Measurements from ENCODE around the gene BICD1.

DNA sequence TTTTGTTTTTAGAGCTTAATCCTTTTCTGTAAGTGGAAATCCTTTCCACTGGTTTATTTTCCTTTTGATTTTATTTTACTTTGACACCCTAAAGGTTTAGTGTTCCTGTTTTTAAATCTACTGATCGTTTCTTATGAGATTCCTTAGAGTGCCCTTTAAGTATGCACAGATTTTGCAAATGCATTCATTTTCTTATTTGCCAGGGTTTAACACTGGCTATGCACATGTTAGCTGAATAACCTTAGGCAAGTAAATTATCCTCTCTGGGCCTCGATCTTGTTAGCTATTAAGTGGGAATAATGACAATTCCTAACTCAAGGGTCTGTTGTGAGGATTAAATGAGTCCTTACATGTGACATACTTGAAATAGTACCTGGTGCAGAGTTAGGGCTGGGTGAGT, 136.0 kb downstream of the BICD1 start:
- TF ChIP-seq, protein P1, sequence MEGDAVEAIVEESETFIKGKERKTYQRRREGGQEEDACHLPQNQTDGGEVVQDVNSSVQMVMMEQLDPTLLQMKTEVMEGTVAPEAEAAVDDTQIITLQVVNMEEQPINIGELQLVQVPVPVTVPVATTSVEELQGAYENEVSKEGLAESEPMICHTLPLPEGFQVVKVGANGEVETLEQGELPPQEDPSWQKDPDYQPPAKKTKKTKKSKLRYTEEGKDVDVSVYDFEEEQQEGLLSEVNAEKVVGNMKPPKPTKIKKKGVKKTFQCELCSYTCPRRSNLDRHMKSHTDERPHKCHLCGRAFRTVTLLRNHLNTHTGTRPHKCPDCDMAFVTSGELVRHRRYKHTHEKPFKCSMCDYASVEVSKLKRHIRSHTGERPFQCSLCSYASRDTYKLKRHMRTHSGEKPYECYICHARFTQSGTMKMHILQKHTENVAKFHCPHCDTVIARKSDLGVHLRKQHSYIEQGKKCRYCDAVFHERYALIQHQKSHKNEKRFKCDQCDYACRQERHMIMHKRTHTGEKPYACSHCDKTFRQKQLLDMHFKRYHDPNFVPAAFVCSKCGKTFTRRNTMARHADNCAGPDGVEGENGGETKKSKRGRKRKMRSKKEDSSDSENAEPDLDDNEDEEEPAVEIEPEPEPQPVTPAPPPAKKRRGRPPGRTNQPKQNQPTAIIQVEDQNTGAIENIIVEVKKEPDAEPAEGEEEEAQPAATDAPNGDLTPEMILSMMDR (conservative IDR thresholded peaks at IDR 0.05 in 1 of 2, IDR thresholded peaks at IDR 0.05 in 1 of 2; ENCODE audit: low read depth in 1 of 2, low read length in 2 of 2) = no peak
- no peak for TF ChIP-seq EZH2 (IDR thresholded peaks at IDR 0.05; ENCODE audit: low read length, missing control alignments)
